Neural progenitor cell (in vitro differentiated cells): ENCODE data around the gene AK3. TPM values are rescaled to one million over a fixed set of nuclear protein-coding genes. Genes with fewer than 3 reads are reported as not detected.

Experiments
- DNase-seq: peaks from one replicate; pipeline ENCODE4 v3.0.0-alpha.2; 2016; ENCODE audit warnings: low spot score
- H2AFZ ChIP-seq: fragments of 200-600 bp; sonication (generic); replicated peaks from 2 replicates; pipeline ENCODE4 v1.6.1; 2016; ENCODE audit warnings: antibody characterized with exemption
- H3F3A ChIP-seq: fragments of 200-600 bp; sonication (generic); 2 replicates; pipeline ENCODE4 v1.6.1; 2016; ENCODE audit warnings: antibody characterized with exemption, low read depth
- H3K27ac ChIP-seq: fragments of 200-600 bp; sonication (generic); 2 replicates; pipeline ENCODE4 v1.5.1; 2016; ENCODE audit warnings: mild to moderate bottlenecking
- H3K27me3 ChIP-seq: fragments of 200-600 bp; sonication (generic); 2 replicates; pipeline ENCODE4 v1.6.1; 2016; ENCODE audit warnings: mild to moderate bottlenecking, moderate library complexity
- H3K36me3 ChIP-seq: fragments of 200-600 bp; sonication (generic); 2 replicates; pipeline ENCODE4 v1.5.1; 2016
- H3K4me1 ChIP-seq: fragments of 200-600 bp; sonication (generic); 2 replicates; pipeline ENCODE4 v1.6.1; 2016; ENCODE audit warnings: mixed run types
- H3K4me2 ChIP-seq: fragments of 200-600 bp; sonication (generic); 2 replicates; pipeline ENCODE4 v1.6.1; 2016
- H3K4me3 ChIP-seq: fragments of 200-600 bp; sonication (generic); 2 replicates; pipeline ENCODE4 v1.5.1; 2016
- H3K79me2 ChIP-seq: fragments of 200-600 bp; sonication (generic); 2 replicates; pipeline ENCODE4 v1.6.1; 2016; ENCODE audit warnings: low read depth
- H3K9ac ChIP-seq: fragments of 200-600 bp; sonication (generic); 2 replicates; pipeline ENCODE4 v1.6.1; 2016
- H3K9me3 ChIP-seq: fragments of 200-600 bp; sonication (generic); 2 replicates; pipeline ENCODE4 v1.5.1; 2016; ENCODE audit warnings: low read depth
- H4K20me1 ChIP-seq: fragments of 200-600 bp; sonication (generic); 2 replicates; pipeline ENCODE4 v1.6.1; 2016; ENCODE audit warnings: low read depth
- H3K27ac Mint-ChIP-seq: 3 replicates; pipeline ENCODE4 v1.8.0; 2021; ENCODE audit warnings: mixed read lengths
- H3K27me3 Mint-ChIP-seq: 2 replicates; pipeline ENCODE4 v1.8.0; 2022; ENCODE audit warnings: low read depth, mild to moderate bottlenecking, inconsistent platforms, moderate library complexity, mixed read lengths; ENCODE audit not compliant: insufficient read depth
- H3K36me3 Mint-ChIP-seq: 3 replicates; pipeline ENCODE4 v1.8.0; 2021; ENCODE audit warnings: mixed read lengths
- H3K4me1 Mint-ChIP-seq: 3 replicates; pipeline ENCODE4 v1.8.0; 2021; ENCODE audit warnings: mixed read lengths
- H3K4me3 Mint-ChIP-seq: 3 replicates; pipeline ENCODE4 v1.8.0; 2021; ENCODE audit warnings: mild to moderate bottlenecking, moderate library complexity, mixed read lengths
- H3K9me3 Mint-ChIP-seq: 3 replicates; pipeline ENCODE4 v1.8.0; 2020; ENCODE audit warnings: mixed read lengths
- EZH2 ChIP-seq: fragments of 200-600 bp; sonication (generic); IDR thresholded peaks from 2 replicates; pipeline ENCODE4 v1.6.1; 2017; ENCODE audit warnings: antibody characterized with exemption, mild to moderate bottlenecking, moderate library complexity
- EZH2phosphoT487 ChIP-seq: fragments of 200-600 bp; sonication (generic); IDR thresholded peaks from 2 replicates; pipeline ENCODE4 v1.6.1; 2017; ENCODE audit warnings: antibody characterized with exemption
- total RNA-seq: library from RNA; depleted of rRNA; stranded (reverse); fragments of >200 nt; gene quantifications from 2 replicates; pipeline ENCODE4 v1.2.3, GENCODE V29; 2015; ENCODE audit warnings: low replicate concordance
- TF ChIP-seq, protein P1 (sequence below): fragments of 200-600 bp; sonication (generic); IDR thresholded peaks from 2 replicates; pipeline ENCODE4 v1.5.1; 2017; ENCODE audit warnings: antibody characterized with exemption, mild to moderate bottlenecking

Gene AK3
- total RNA-seq, 1 donor from 2014 or later = 54.8 TPM

DNA sequence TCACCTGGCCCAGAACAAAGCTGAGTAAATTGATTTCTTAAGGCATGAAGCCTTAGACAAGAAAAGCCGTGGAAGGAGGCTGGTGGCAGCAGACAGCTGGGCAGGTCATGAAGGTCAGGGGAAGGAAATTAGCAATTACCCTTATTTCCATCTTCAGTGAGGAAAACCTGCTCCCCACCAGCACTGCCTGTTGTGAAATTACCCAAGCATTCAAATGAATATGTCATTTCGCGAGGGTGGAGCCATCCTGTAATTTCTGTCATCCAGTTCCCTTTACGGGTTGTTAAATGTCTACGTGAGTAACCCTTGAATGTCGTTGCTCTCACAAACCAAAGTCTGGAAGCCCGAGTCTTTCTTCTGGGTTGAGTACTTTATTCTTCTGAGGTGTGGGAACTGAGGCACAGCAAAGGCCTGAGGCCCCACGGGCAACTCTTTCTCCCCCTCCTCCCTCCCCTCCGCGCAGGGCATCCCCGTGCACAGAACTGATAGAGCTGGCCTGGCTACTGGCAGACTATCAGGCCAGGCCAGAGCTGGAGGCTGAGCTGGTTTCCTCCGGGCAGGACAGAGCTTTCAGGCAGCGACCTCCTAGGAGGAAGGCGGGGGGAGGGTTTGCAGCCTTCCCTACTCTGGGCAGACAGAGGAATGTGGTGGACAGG is 22.0 kb upstream of the AK3 start:
- no peaks in the 10 kb centered on the region for H3K9me3 Mint-ChIP-seq
- H3K4me3 Mint-ChIP-seq = peak overlapping the region; percentile 67
- peaks cover 4% of the 10 kb centered on the region for H3K27me3 Mint-ChIP-seq
- Histone ChIP-seq H3K36me3 (no peaks in the 10 kb centered on the region), H3K4me3 (no peak overlapping the region), H3K27ac (no peak overlapping the region), H3K79me2 (no peaks in the 10 kb centered on the region), H3K9me3 (no peaks in the 10 kb centered on the region), H3K27me3 (no peaks in the 10 kb centered on the region), H3K9ac (no peak overlapping the region), H2AFZ (peak overlapping the region; percentile 73), H3K4me1 (peaks cover 12% of the 10 kb centered on the region), H3F3A (peaks cover 7% of the 10 kb centered on the region), H3K4me2 (peak overlapping the region; percentile 56), H4K20me1 (no peaks in the 10 kb centered on the region)
- DNase-seq = peak; percentile 82
- no peaks in the 10 kb centered on the region for H3K36me3 Mint-ChIP-seq
- H3K27ac Mint-ChIP-seq = peak overlapping the region; percentile 18
- no peak for TF ChIP-seq EZH2phosphoT487
- no peak for TF ChIP-seq EZH2
- TF ChIP-seq, protein P1, sequence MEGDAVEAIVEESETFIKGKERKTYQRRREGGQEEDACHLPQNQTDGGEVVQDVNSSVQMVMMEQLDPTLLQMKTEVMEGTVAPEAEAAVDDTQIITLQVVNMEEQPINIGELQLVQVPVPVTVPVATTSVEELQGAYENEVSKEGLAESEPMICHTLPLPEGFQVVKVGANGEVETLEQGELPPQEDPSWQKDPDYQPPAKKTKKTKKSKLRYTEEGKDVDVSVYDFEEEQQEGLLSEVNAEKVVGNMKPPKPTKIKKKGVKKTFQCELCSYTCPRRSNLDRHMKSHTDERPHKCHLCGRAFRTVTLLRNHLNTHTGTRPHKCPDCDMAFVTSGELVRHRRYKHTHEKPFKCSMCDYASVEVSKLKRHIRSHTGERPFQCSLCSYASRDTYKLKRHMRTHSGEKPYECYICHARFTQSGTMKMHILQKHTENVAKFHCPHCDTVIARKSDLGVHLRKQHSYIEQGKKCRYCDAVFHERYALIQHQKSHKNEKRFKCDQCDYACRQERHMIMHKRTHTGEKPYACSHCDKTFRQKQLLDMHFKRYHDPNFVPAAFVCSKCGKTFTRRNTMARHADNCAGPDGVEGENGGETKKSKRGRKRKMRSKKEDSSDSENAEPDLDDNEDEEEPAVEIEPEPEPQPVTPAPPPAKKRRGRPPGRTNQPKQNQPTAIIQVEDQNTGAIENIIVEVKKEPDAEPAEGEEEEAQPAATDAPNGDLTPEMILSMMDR = no peak
- peaks cover 18% of the 10 kb centered on the region for H3K4me1 Mint-ChIP-seq

DNA sequence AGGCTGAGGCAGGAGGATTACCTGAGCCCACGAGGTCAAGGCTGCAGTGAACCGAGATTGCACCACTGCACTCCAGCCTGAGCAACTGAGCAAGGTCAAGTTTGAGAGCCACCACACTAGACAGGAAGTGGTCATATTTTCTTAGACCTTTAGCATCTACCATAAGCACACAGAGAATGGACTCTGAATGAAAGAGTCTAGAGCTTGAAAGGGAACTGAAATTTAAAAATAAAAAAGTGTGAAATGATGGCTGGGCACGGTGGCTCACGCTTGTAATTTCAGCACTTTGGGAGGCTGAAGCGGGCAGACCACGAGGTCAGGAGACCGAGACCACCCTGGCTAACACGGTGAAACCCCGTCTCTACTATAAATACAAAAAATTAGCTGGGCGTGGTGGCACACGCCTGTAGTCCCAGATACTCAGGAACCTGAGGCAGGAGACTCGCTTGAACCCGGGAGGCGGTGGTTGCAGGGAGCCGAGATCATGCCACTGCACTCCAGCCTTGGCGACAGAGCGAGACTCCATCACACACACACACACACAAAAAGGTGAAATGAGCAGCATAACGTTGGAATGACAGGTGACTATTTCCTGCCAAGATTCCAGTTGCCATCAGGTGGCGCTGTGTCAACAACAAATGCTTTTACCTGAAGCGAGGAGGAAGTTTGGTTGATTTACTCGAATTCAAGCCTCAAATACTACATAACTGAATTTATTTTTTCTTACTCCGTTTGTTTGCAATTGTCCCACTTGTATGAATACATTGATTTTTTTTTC is 21.3 kb upstream of the AK3 start:
- Mint-ChIP-seq H3K27ac (peak overlapping the region; percentile 1), H3K27me3 (peaks cover 2% of the 10 kb centered on the region), H3K36me3 (no peaks in the 10 kb centered on the region), H3K4me1 (peaks cover 18% of the 10 kb centered on the region), H3K9me3 (no peaks in the 10 kb centered on the region), H3K4me3 (peak overlapping the region; percentile 67)
- Histone ChIP-seq H3K36me3 (no peaks in the 10 kb centered on the region), H3K27me3 (no peaks in the 10 kb centered on the region), H3K4me3 (no peak overlapping the region), H3K9ac (no peak overlapping the region), H4K20me1 (no peaks in the 10 kb centered on the region), H3K9me3 (no peaks in the 10 kb centered on the region), H3K4me2 (peak overlapping the region; percentile 56), H2AFZ (peak overlapping the region; percentile 73), H3K27ac (no peak overlapping the region), H3K79me2 (no peaks in the 10 kb centered on the region), H3F3A (peaks cover 7% of the 10 kb centered on the region), H3K4me1 (peaks cover 12% of the 10 kb centered on the region)
- peak; percentile 81 for DNase-seq
- no peak for TF ChIP-seq EZH2
- TF ChIP-seq, protein P1 = peak; percentile 96

DNA sequence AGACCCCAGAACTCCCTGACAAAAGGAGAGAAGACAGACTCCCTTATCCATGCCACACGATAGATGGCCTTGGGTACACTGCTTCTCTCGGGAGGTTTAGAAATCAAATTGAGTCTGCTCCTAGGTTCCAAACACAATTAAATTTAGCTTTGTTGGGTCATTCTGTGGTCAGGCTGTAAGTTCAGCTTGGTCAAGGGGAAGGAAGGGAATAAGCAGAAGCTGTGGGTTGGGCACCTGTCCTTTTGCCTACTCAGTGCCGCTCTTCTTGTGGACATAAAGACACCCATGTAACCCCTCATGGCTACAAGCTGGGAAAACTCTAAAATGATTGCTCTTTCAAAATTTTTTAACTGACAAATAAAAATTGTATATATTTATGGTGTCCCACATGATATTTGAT is 19.1 kb upstream of the AK3 start:
- peaks cover 2% of the 10 kb centered on the region for H3K27me3 Mint-ChIP-seq

More for the DNA sequence above, 19.1 kb upstream of the AK3 start:
- Histone ChIP-seq H3F3A (peaks cover 7% of the 10 kb centered on the region), H3K4me2 (no peak overlapping the region), H3K9ac (no peak overlapping the region), H3K79me2 (no peaks in the 10 kb centered on the region), H3K4me1 (peaks cover 12% of the 10 kb centered on the region), H3K27me3 (no peaks in the 10 kb centered on the region), H3K27ac (no peak overlapping the region), H2AFZ (no peak overlapping the region), H3K36me3 (no peaks in the 10 kb centered on the region), H3K4me3 (no peak overlapping the region), H4K20me1 (no peaks in the 10 kb centered on the region), H3K9me3 (no peaks in the 10 kb centered on the region)
- no peak overlapping the region for H3K4me3 Mint-ChIP-seq
- no peak overlapping the region for H3K27ac Mint-ChIP-seq
- TF ChIP-seq EZH2phosphoT487 (no peak), EZH2 (no peak)
- TF ChIP-seq, protein P1 = no peak
- H3K4me1 Mint-ChIP-seq = peaks cover 18% of the 10 kb centered on the region
- no peaks in the 10 kb centered on the region for H3K36me3 Mint-ChIP-seq
- DNase-seq = no peak
- H3K9me3 Mint-ChIP-seq = no peaks in the 10 kb centered on the region
